ENCODE measurements around the gene ABHD16A.
A peak's percentile ranks its signal among the peaks of the same experiment; 100 is the strongest.

ABHD16A gene

DNA sequence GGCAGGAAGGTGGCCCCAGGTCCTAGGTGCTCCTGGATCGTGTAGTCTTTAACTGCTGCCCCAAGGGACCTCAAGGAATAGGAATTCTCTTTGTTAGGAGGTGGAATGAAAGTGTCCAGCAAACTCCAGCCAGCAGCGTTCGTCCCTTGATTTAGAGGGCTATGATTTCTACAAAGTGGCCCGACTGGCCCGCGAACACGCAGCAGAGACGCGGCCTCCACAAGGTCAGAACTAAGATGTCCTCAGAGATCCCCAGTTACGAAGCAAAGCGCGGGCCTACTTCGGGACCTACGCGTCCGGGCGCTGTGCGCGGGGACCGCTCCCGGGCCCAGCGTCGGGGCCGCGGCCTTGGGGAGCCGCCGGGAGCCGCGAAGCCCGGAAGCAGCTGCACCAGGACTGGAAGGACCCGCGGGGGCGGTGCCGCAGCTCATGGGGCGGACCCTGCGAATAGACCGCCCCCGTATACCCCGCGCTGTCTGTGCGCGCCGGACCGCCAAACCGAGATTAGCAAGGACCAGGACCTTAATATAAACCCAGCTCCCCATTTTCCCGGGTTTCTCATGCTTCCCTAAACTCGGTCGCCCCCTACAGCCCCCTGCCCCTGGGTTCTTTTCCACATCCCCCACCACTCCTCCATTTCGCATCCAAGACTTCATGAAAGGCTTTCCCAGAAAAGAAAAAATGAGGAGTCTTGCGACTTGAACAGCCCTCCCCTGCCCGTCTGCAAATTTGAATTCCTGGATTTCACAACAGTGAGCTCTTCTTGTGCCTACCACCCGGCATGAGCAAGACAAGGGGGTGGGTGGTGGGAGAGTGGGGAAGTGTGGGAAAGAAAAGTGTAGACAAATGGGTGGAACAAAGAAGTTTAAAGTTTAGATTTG is 42.5 kb downstream of the ABHD16A start, which contains the start of gene C6orf47:
C6orf47 (minus strand) TSS at position 398 of the 881 bp plus-strand sequence. CDS start 831 bp downstream, outside the sequence.
- peak; percentile 18 for DNase-seq (ENCODE audit: low read depth, low spot score)
- H3K9ac ChIP-seq (ENCODE audit: insufficient read length): peak within 1 kb of the TSS; percentile 93
- H3K4me3 ChIP-seq: peak within 1 kb of the TSS; percentile 98
- TF ChIP-seq FOXP2 (optimal IDR thresholded peaks at IDR 0.05; ENCODE audit: control extremely low read depth, extremely low read length, insufficient read depth): no peak
- peak; percentile 91 for TF ChIP-seq POLR2AphosphoS5 (IDR thresholded peaks at IDR 0.05; ENCODE audit: borderline replicate concordance, low read depth, low read length)
- no peak for TF ChIP-seq EZH2 (IDR thresholded peaks at IDR 0.05)
- H3K36me3 ChIP-seq (ENCODE audit: insufficient read depth, low read length): peaks cover 20% of the 10 kb centered on the region
- H3K9me3 ChIP-seq (ENCODE audit: low read depth, low read length): no peaks in the 10 kb centered on the region
- peak within 1 kb of the TSS; percentile 76 for H3K27ac ChIP-seq

DNA sequence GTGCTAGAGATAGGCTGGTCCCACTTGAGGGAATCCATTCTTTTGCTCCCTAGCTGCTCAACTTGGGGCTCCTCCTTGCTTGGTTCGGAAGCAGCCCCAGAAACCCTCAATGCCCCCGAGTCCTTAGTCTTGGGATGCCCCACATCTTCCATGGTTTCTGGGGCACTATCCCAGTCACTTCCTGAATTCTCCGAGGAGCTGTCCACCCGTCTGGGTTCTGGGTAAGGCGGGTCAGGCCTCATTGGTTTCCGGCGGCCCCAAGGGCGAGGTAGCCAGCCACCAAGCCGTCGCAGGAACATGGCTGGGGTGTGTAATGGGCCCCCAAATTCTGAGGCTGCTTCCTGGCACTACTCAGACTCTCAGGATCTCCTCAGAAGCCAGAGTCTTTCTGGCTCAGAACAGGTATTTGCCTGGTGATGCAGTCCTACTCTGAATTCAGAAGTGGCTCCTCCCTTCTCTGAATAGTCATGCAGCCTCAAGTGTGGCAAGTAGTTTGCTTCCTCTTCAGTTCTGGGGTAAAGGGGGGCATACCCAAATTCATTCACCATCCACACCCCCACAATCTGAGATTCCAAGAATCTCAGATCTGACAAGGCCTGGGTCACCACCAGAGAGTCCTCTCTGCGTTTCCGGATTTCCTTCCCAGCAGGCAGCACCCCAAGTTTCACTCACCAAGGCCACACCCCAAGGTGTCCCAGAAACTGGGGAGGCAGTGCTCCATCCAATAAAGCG is 43.3 kb downstream of the ABHD16A start:
- Histone ChIP-seq H3K9ac (ENCODE audit: insufficient read length) (peak overlapping the region; percentile 93), H3K36me3 (ENCODE audit: insufficient read depth, low read length) (peaks cover 20% of the 10 kb centered on the region), H3K4me3 (peak overlapping the region; percentile 98), H3K9me3 (ENCODE audit: low read depth, low read length) (no peaks in the 10 kb centered on the region), H3K27ac (peak overlapping the region; percentile 72)
- TF ChIP-seq POLR2AphosphoS5 (IDR thresholded peaks at IDR 0.05; ENCODE audit: borderline replicate concordance, low read depth, low read length) (no peak), EZH2 (IDR thresholded peaks at IDR 0.05) (no peak), FOXP2 (optimal IDR thresholded peaks at IDR 0.05; ENCODE audit: control extremely low read depth, extremely low read length, insufficient read depth) (no peak)
- no peak for DNase-seq (ENCODE audit: low read depth, low spot score)

DNA sequence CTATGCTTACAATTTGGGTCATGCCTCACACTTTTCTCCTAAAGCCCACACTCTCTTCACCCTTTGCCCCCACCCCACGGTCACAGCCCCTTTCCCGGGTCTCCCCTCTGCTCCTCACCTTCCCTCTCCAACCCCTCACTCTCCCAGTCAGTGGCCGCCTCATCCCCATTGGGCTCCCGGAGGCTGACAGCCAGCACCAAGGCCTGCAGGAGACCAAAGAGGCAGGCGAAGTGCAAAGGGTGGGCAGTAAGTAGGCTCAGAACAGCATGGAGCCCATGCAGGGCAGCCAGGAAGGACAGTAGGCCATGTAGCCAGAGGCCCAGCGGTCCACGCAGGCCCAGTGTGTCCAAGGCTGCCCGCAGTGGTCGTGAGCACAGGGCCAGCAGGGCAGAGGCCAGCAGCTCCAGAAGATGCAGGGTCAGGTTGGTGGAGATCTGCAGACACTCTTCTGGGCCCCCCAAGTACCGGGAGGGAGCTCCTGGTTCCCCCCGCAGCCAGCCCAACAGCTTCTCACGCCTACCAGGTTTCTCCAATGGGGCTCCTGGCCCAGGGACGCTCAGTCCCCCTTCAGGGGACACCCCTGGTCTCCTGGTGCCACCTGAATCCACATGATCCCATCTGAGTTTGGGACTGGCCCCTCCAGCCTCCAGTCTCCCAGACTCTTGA is 44.0 kb downstream of the ABHD16A start:
- TF ChIP-seq POLR2AphosphoS5 (IDR thresholded peaks at IDR 0.05; ENCODE audit: borderline replicate concordance, low read depth, low read length) (no peak), FOXP2 (optimal IDR thresholded peaks at IDR 0.05; ENCODE audit: control extremely low read depth, extremely low read length, insufficient read depth) (no peak), EZH2 (IDR thresholded peaks at IDR 0.05) (no peak)
- Histone ChIP-seq H3K4me3 (peak overlapping the region; percentile 98), H3K9ac (ENCODE audit: insufficient read length) (peak overlapping the region; percentile 93), H3K36me3 (ENCODE audit: insufficient read depth, low read length) (peaks cover 20% of the 10 kb centered on the region), H3K9me3 (ENCODE audit: low read depth, low read length) (no peaks in the 10 kb centered on the region), H3K27ac (no peak overlapping the region)
- no peak for DNase-seq (ENCODE audit: low read depth, low spot score)

DNA sequence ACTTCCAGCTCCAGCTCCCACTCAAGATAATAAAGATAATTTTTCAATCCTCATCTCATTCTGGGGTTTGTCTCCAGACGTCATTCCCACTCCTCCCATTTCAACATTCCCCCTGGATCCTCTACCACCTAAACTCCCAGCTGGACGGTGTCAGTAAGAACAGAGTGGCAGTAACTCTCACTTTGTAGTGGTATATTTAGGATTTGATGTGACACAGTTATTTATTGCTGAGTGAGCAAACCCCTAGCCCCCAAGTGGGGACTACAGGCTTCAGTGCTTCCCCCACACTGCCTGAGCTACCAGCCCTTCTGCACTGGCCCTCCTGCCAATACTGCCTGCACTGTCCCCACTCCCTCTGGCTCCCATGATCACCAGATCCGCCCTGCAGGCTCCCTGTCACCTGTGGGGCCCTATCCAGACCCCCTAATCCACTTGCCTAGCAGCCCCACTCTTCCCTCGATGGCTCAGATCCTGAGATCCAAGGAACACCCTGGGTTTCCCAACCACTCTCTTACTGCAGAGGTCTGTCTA is 44.9 kb downstream of the ABHD16A start:
- Histone ChIP-seq H3K9ac (ENCODE audit: insufficient read length) (no peak overlapping the region), H3K9me3 (ENCODE audit: low read depth, low read length) (no peaks in the 10 kb centered on the region), H3K4me3 (no peak overlapping the region), H3K27ac (no peak overlapping the region), H3K36me3 (ENCODE audit: insufficient read depth, low read length) (peaks cover 13% of the 10 kb centered on the region; the same call in 1 of the 2 replicates)
- no peak for TF ChIP-seq EZH2 (IDR thresholded peaks at IDR 0.05)
- TF ChIP-seq POLR2AphosphoS5 (IDR thresholded peaks at IDR 0.05; ENCODE audit: borderline replicate concordance, low read depth, low read length): no peak
- no peak for TF ChIP-seq FOXP2 (optimal IDR thresholded peaks at IDR 0.05; ENCODE audit: control extremely low read depth, extremely low read length, insufficient read depth)
- no peak for DNase-seq (ENCODE audit: low read depth, low spot score)

DNA sequence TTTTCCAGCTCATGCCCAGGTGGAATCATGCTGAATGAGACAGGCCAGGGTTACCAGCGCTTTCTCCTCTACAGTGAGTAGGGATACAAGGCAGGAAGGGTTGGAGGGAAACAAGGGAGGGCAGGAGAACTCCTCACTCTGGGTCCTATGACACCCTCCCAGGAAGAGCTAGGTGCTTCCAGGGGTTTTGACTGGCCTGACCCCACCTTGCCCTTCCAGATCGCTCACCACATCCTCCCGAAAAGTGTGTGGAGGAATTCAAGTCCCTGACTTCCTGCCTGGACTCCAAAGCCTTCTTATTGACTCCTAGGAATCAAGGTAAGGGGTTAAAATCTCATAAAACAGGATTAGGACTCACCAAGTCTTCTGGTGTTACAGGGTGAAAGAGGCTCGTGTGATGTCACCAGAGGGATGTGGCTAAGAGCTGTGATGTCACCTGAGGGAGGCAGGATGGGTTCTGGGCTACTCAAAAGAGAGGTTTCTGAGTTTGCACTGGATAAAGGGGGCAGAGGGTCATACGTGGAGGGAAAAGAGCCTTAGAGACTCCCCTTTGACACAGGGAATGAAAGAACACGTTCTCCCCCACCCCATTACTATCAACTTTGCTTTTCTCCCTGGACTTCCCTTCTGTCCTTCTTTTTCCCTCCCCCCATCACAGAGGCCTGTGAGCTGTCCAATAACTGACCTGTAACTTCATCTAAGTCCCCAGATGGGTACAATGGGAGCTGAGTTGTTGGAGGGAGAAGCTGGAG is 45.5 kb downstream of the ABHD16A start:
- no peaks in the 10 kb centered on the region for H3K9me3 ChIP-seq (ENCODE audit: low read depth, low read length)
- peaks cover 11% of the 10 kb centered on the region; the same call in 1 of the 2 replicates for H3K36me3 ChIP-seq (ENCODE audit: insufficient read depth, low read length)
- H3K4me3 ChIP-seq: no peak overlapping the region
- no peak overlapping the region for H3K9ac ChIP-seq (ENCODE audit: insufficient read length)
- no peak for DNase-seq (ENCODE audit: low read depth, low spot score)
- no peak for TF ChIP-seq EZH2 (IDR thresholded peaks at IDR 0.05)
- TF ChIP-seq POLR2AphosphoS5 (IDR thresholded peaks at IDR 0.05; ENCODE audit: borderline replicate concordance, low read depth, low read length): no peak
- no peak for TF ChIP-seq FOXP2 (optimal IDR thresholded peaks at IDR 0.05; ENCODE audit: control extremely low read depth, extremely low read length, insufficient read depth)
- no peak overlapping the region for H3K27ac ChIP-seq

DNA sequence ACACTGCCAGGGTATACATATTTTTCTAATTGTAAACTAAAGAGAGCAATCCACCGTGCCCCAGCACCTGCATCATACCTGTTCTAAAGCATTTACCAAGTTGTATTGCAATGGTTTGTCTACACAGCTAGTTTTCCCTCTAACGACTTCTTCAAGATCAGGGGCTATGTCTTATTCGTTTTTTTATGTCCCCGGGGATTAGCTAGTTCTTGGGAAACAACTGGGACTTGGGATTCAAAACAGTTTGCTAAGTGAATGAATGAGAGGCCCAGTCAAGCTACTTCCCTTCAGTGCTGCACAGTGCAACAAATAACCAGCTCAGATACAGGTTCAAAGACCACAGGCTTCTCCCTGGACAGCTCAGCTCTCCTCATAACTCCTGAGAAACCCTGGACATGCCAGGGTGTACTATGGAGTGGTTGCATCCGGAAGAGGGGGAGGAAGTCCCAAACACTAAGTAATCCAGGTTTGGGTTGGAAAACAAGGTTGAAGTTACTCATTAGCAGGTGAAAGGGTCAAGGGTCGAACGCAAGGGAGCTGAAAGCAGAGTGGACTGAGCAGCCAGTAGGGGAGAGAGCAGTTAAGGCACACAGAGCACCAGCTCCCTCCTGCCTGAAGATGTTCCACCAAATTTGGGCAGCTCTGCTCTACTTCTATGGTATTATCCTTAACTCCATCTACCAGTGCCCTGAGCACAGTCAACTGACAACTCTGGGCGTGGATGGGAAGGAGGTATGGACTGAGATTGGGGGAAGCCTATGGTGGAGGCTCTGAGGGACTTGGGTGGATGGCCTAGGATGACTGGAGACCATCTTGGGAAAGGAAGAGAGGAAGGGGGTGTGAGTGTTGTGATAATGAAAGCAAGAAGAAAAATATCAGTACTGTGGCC is 47.5 kb downstream of the ABHD16A start, which contains the start of gene APOM:
APOM (plus strand) TSS at position 546 of the 889 bp plus-strand sequence; CDS start at position 619, 73 bp downstream.
- Histone ChIP-seq H3K36me3 (ENCODE audit: insufficient read depth, low read length) (peaks cover 4% of the 10 kb centered on the region; the same call in 1 of the 2 replicates), H3K9me3 (ENCODE audit: low read depth, low read length) (no peaks in the 10 kb centered on the region), H3K27ac (peak within 1 kb of the TSS; percentile 8; the same call in 1 of the 2 replicates), H3K9ac (ENCODE audit: insufficient read length) (no peak within 1 kb of the TSS), H3K4me3 (no peak within 1 kb of the TSS)
- no peak for DNase-seq (ENCODE audit: low read depth, low spot score)
- TF ChIP-seq FOXP2 (optimal IDR thresholded peaks at IDR 0.05; ENCODE audit: control extremely low read depth, extremely low read length, insufficient read depth) (no peak), POLR2AphosphoS5 (IDR thresholded peaks at IDR 0.05; ENCODE audit: borderline replicate concordance, low read depth, low read length) (no peak), EZH2 (IDR thresholded peaks at IDR 0.05) (no peak)
